ENCODE data around the gene NHLH1. TPM values are rescaled to one million over a fixed set of nuclear protein-coding genes. Genes with fewer than 3 reads are reported as not detected.
A peak's percentile ranks its signal among the peaks of the same experiment; 100 is the strongest.

Gene NHLH1
- total and polyA plus RNA-seq, 2 of the 13 experiments (the other 11 are each of a cell fraction or from before 2014, with no cell fraction given) = 0.11 to 0.57 TPM

- TF ChIP-seq ARID5B (CRISPR knock-in tag; IDR thresholded peaks at IDR 0.05) (peak; percentile 70; the same call in 1 of the 2 replicates), DRAP1 (CRISPR knock-in tag; IDR thresholded peaks at IDR 0.05) (peak; percentile 87), ARID4A (CRISPR knock-in tag; IDR thresholded peaks at IDR 0.05; ENCODE audit: borderline replicate concordance) (peak; percentile 95), ZNF18 (CRISPR knock-in tag; IDR thresholded peaks at IDR 0.05; ENCODE audit: insufficient replicate concordance) (peak; percentile 76), ATF4 (CRISPR knock-in tag; IDR thresholded peaks at IDR 0.05) (peak in 1 of 2 experiments; percentile 25; a peak in 1 of 4 replicates), ZBTB3 (CRISPR knock-in tag; IDR thresholded peaks at IDR 0.05; ENCODE audit: borderline replicate concordance, low read depth) (no peak), TFE3 (CRISPR knock-in tag; IDR thresholded peaks at IDR 0.05) (0 out of 2 replicates have a peak, but pooled peaks have one; percentile 46), CCAR2 (optimal IDR thresholded peaks at IDR 0.05; ENCODE audit: low read depth, low read length) (no peak), NR1H2 (CRISPR knock-in tag; IDR thresholded peaks at IDR 0.05; ENCODE audit: borderline replicate concordance, low read depth) (0 out of 2 replicates have a peak, but pooled peaks have one; percentile 17), SPEN (CRISPR knock-in tag; IDR thresholded peaks at IDR 0.05; ENCODE audit: low read depth) (peak; percentile 92), ZBTB7A (CRISPR knock-in tag; IDR thresholded peaks at IDR 0.05) (no peak), SMAD9 (CRISPR knock-in tag; IDR thresholded peaks at IDR 0.05) (0 out of 2 replicates have a peak, but pooled peaks have one; percentile 22), NFYB (CRISPR knock-in tag; IDR thresholded peaks at IDR 0.05) (peak; percentile 29; the same call in 1 of the 2 replicates)
These were observed 23.7 kb upstream of the NHLH1 start, which contains the start of the genes COPA and NCSTN (continued) for GRCh38 chr1:160342953-160343869.
